A673 (cell line): ENCODE data around the gene CTNNA3. TPM values are rescaled to one million over a fixed set of nuclear protein-coding genes. Genes with fewer than 3 reads are reported as not detected.

Experiments
- BruUV-seq: library from RNA; stranded (reverse); fragments of 400-500 nt; replicated peaks from 2 replicates; lab custom pipeline; 2021; lab: Mats Ljungman, UMichigan
- CTCF ChIA-PET: fragments of 300-600 bp; sonication (Branson Sonifier 250); formaldehyde crosslinking; loops from one replicate; lab custom pipeline; 2022; ENCODE audit warnings: antibody characterized with exemption; lab: Charles Lee
- POLR2A ChIA-PET: fragments of 300-600 bp; sonication (Branson Sonifier 250); formaldehyde crosslinking; loops from one replicate; lab custom pipeline; 2022; ENCODE audit warnings: antibody characterized with exemption; ENCODE audit not compliant: low non-redundant PET; lab: Charles Lee
- DNase-seq: peaks from one replicate; pipeline ENCODE4 v3.0.0-alpha.2; 2015; ENCODE audit warnings: low spot score
- H3K27ac ChIP-seq: fragments of 200-600 bp; sonication (generic); 2 replicates; pipeline ENCODE4 v1.5.1; 2016; ENCODE audit warnings: mixed run types, low read depth, mild to moderate bottlenecking, mixed read lengths, antibody characterized with exemption, low read length; ENCODE audit not compliant: poor library complexity, severe bottlenecking
- H3K27me3 ChIP-seq: fragments of 200-600 bp; sonication (generic); replicated peaks from 2 replicates; pipeline ENCODE4 v1.6.1; 2017; ENCODE audit warnings: mixed run types, low read depth, mild to moderate bottlenecking, mixed read lengths, antibody characterized with exemption, low read length; ENCODE audit not compliant: insufficient read depth, poor library complexity
- H3K36me3 ChIP-seq: fragments of 200-600 bp; sonication (generic); 2 replicates; pipeline ENCODE4 v1.6.1; 2016; ENCODE audit warnings: mixed run types, mild to moderate bottlenecking, mixed read lengths, antibody characterized with exemption, low read length; ENCODE audit not compliant: insufficient read depth, poor library complexity, severe bottlenecking
- H3K4me1 ChIP-seq: fragments of 200-600 bp; sonication (generic); 2 replicates; pipeline ENCODE4 v1.6.1; 2017; ENCODE audit warnings: mixed run types, mild to moderate bottlenecking, mixed read lengths, antibody characterized with exemption, low read length; ENCODE audit not compliant: insufficient read depth, poor library complexity, severe bottlenecking
- H3K4me3 ChIP-seq: fragments of 200-600 bp; sonication (generic); 2 replicates; pipeline ENCODE4 v1.5.1; 2016; ENCODE audit warnings: low read depth, mixed run types, mild to moderate bottlenecking, mixed read lengths, low read length; ENCODE audit not compliant: poor library complexity, severe bottlenecking
- H3K9me3 ChIP-seq: fragments of 200-600 bp; sonication (generic); 2 replicates; pipeline ENCODE4 v1.6.1; 2016; ENCODE audit warnings: mixed run types, low read depth, mild to moderate bottlenecking, mixed read lengths, antibody characterized with exemption, low read length; ENCODE audit not compliant: poor library complexity, severe bottlenecking
- EZH2 ChIP-seq: fragments of 200-600 bp; sonication (generic); IDR thresholded peaks from 2 replicates; pipeline ENCODE4 v1.6.1; 2017; ENCODE audit warnings: borderline replicate concordance, low read depth, mild to moderate bottlenecking, mixed read lengths, antibody characterized with exemption, low read length; ENCODE audit not compliant: poor library complexity, severe bottlenecking
- intact Hi-C: fragments of 100-400 bp; cut with micrococcal nuclease; formaldehyde crosslinking; loops from one replicate; pipeline ENCODE4 v1.10.0; 2022; ENCODE audit not compliant: unreplicated experiment
- total RNA-seq: library from RNA; stranded (reverse); gene quantifications from 2 replicates; pipeline ENCODE4 v1.2.3, GENCODE V29; 2021
- TF ChIP-seq, protein P1 (sequence below): fragments of 300-800, 200-600 bp; sonication (generic); conservative IDR thresholded peaks from 2 replicates; pipeline ENCODE4 v1.5.1; 2017; ENCODE audit warnings: low read depth, mild to moderate bottlenecking, antibody characterized with exemption, low read length, moderate library complexity, mixed read lengths

CTNNA3 gene
- total RNA-seq, 1 experiment from 2014 or later, result not detected

DNA sequence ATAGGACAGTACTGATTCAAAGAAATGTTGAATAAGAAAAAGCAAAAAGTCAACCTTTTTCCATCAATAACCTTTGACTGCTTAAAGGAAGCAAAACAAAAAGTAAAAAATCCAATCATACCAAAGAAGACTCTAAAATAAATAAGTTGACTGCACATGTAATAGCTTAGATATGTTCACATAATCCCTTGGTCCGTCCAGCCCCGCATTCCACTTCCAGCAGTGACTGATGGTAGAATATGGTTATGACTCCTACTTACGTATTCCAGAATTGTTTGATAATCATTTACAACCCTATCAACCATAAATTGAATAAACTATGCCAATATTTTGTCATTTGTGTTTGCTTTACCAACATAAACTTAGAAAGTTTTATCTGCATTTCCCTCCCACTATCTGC, 77.9 kb downstream of the CTNNA3 start:
- Histone ChIP-seq H3K9me3 (no peaks in the 10 kb centered on the region), H3K27ac (no peak overlapping the region), H3K36me3 (no peaks in the 10 kb centered on the region), H3K4me3 (no peak overlapping the region), H3K4me1 (peaks cover 5% of the 10 kb centered on the region), H3K27me3 (peaks cover 28% of the 10 kb centered on the region)
- intact Hi-C loops, result no loop called here
- ChIA-PET POLR2A (no interaction called here), CTCF (no interaction called here)
- no peak for TF ChIP-seq EZH2
- TF ChIP-seq, protein P1, sequence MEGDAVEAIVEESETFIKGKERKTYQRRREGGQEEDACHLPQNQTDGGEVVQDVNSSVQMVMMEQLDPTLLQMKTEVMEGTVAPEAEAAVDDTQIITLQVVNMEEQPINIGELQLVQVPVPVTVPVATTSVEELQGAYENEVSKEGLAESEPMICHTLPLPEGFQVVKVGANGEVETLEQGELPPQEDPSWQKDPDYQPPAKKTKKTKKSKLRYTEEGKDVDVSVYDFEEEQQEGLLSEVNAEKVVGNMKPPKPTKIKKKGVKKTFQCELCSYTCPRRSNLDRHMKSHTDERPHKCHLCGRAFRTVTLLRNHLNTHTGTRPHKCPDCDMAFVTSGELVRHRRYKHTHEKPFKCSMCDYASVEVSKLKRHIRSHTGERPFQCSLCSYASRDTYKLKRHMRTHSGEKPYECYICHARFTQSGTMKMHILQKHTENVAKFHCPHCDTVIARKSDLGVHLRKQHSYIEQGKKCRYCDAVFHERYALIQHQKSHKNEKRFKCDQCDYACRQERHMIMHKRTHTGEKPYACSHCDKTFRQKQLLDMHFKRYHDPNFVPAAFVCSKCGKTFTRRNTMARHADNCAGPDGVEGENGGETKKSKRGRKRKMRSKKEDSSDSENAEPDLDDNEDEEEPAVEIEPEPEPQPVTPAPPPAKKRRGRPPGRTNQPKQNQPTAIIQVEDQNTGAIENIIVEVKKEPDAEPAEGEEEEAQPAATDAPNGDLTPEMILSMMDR, result no peak
- DNase-seq, result no peak
- no TSS peak for BruUV-seq

DNA sequence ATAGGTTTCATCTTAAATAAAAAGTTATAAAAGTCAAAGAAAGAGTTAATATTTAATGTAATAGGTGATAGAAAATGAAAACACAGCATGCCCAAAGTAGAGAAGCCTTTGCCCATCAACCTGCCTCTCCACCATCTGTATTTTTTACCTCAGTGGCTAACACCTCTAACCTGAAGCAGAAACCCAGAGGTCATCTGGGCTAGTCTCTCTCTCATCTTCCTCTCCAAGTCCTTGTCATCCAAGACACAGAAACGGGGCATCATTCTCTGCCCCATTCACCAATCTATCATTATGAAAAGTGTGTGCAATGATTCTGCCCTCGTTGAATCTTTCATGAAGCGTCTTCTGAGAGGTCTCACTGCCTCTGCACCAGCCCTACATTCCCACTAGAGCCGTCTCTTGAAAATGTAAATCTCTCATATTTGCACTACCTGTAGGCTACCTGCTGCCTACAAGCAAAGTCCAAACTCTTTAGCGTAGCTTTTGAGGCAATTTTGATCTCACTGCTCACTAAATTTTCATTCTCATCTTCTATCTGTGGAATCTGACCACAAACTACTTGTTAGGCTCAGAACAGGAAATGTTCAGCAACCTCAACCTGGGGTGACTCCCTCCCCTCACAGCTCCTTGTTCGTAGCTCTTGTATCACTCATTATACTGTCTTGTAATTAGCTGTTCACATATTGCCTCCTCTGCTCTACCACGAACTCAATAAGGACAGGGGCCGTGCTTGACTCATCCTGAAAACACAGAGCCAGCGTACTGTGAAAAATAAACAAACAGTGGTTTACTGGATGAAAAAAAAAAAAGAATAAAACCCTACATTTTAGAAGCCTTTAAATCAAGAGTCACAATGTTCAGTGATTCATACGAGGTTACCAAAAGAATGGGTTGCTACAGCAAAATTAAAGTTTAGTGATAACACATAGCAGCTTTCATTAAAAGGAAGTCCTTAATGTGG, 83.1 kb downstream of the CTNNA3 start:
- no TSS peak for BruUV-seq
- peaks cover 11% of the 10 kb centered on the region for H3K27me3 ChIP-seq
- POLR2A ChIA-PET, result no interaction called here

DNA sequence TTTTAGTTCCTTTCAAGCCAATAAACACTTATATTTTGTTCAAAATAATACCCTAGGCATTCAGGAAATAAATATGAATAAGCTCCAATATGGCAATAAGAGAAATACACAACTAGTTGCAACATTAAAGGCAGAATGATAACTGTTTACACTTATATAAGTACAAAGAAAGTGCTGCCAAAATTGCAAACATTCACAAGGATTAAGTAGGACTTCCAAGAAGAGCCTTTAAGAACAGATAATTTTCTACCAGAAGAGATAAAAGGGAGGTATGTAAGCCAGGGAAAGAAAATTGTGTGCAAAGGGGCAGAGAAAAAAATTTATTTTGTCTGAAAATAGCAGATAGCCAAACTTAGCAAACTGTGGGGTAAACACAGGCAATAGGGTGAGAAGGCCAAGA, 83.8 kb downstream of the CTNNA3 start:
- DNase-seq, result no peak
- Histone ChIP-seq H3K4me3 (no peak overlapping the region), H3K36me3 (no peaks in the 10 kb centered on the region), H3K4me1 (no peaks in the 10 kb centered on the region), H3K27me3 (peaks cover 10% of the 10 kb centered on the region), H3K27ac (no peak overlapping the region), H3K9me3 (no peaks in the 10 kb centered on the region)
- intact Hi-C loops, result no loop called here
- no TSS peak for BruUV-seq
- POLR2A ChIA-PET, result no interaction called here
- CTCF ChIA-PET, result no interaction called here
- TF ChIP-seq, protein P1, result no peak
- no peak for TF ChIP-seq EZH2

More for the DNA sequence above, 83.1 kb downstream of the CTNNA3 start:
- no peak for DNase-seq
- H3K4me1 ChIP-seq, result no peaks in the 10 kb centered on the region
- intact Hi-C loops, result no loop called here
- H3K36me3 ChIP-seq, result no peaks in the 10 kb centered on the region
- CTCF ChIA-PET, result no interaction called here
- H3K9me3 ChIP-seq, result no peaks in the 10 kb centered on the region
- H3K4me3 ChIP-seq, result no peak overlapping the region
- no peak overlapping the region for H3K27ac ChIP-seq
- TF ChIP-seq, protein P1, result no peak
- TF ChIP-seq EZH2, result no peak
